Thymus (tissue), 11 donors: ENCODE measurements around the gene SLC2A1. TPM values are rescaled to one million over a fixed set of nuclear protein-coding genes. Genes with fewer than 3 reads are reported as not detected.
A peak's percentile ranks its signal among the peaks of the same experiment; 100 is the strongest.

Source experiments
- DNase-seq, 9 donors: peaks; one replicate each; pipeline ENCODE4 v3.0.0-alpha.2; 2013; ENCODE audit warnings: low spot score in 9 of 9, low read depth in 6 of 9, missing footprints in 1 of 9
- H3K27ac ChIP-seq, 2 donors: one replicate each; pipeline ENCODE4 v1.5.1; 2013; ENCODE audit warnings: control low read depth in 1 of 2, low read depth in 1 of 2, low read length in 1 of 2, mild to moderate bottlenecking in 1 of 2, moderate library complexity in 1 of 2
- H3K27me3 ChIP-seq, 2 donors: one replicate each; pipeline ENCODE4 v1.5.1; 2013; ENCODE audit warnings: low read length in 1 of 2; ENCODE audit not compliant: control insufficient read depth in 2 of 2, insufficient read depth in 1 of 2
- H3K36me3 ChIP-seq, 2 donors: one replicate each; pipeline ENCODE4 v1.5.1; 2013; ENCODE audit warnings: low read length in 1 of 2, mild to moderate bottlenecking in 1 of 2, moderate library complexity in 1 of 2; ENCODE audit not compliant: control insufficient read depth in 2 of 2, insufficient read depth in 2 of 2
- H3K4me1 ChIP-seq, 2 donors: one replicate each; pipeline ENCODE4 v1.5.1; 2013; ENCODE audit warnings: low read length in 2 of 2; ENCODE audit not compliant: control insufficient read depth in 2 of 2, insufficient read depth in 2 of 2
- H3K4me3 ChIP-seq, 2 donors: one replicate each; pipeline ENCODE4 v1.5.1; 2013; ENCODE audit warnings: low read length in 2 of 2, control low read depth in 1 of 2, mild to moderate bottlenecking in 1 of 2
- H3K9me3 ChIP-seq, 2 donors: one replicate each; pipeline ENCODE4 v1.5.1; 2013; ENCODE audit warnings: low read length in 1 of 2, mild to moderate bottlenecking in 1 of 2; ENCODE audit not compliant: control insufficient read depth in 2 of 2, insufficient read depth in 1 of 2
- WGBS: extraction: QIAGEN DNeasy Blood & Tissue Kit; methylation state at CpG from one replicate; pipeline ENCODE4 v1.1.7; 2013; 5-methylcytosine and 5-hydroxymethylcytosine counted together
- polyA plus RNA-seq: library from polyadenylated mRNA; stranded (reverse); fragments of 200-250 nt; gene quantifications from one replicate; pipeline ENCODE4 v1.2.3, GENCODE V29; 2013
- total RNA-seq: library from RNA; stranded (reverse); fragments of 120-200 nt; gene quantifications from one replicate; pipeline ENCODE4 v1.2.4, GENCODE V29; 2013
- donor health status: healthy.

Gene SLC2A1
- total and polyA plus RNA-seq, 2 donors, result 15.9 to 23.7 TPM

- H3K27me3 ChIP-seq, result peaks cover 0 to 27% of the 10 kb centered on the region in 2 donors
- H3K27ac ChIP-seq, result peak overlapping the region; percentile 71 to 88
- DNase-seq, result no peak
- H3K9me3 ChIP-seq, result peaks cover 0 to 3% of the 10 kb centered on the region in 2 donors
- 61% methylated on average over 26 of the region's 26 CpGs for WGBS
- H3K4me3 ChIP-seq, result peak overlapping the region; percentile 73 to 80
- H3K36me3 ChIP-seq, result peaks cover 9 to 24% of the 10 kb centered on the region in 2 donors
- H3K4me1 ChIP-seq, result peaks cover 28 to 70% of the 10 kb centered on the region in 2 donors
These were observed 1.3 kb downstream of the SLC2A1 start for GRCh38 chr1:42957229-42957879.

GRCh38 chr1:42956739-42957138 is 1.9 kb downstream of the SLC2A1 start:
- peaks cover 34 to 71% of the 10 kb centered on the region in 2 donors for H3K4me1 ChIP-seq
- H3K27ac ChIP-seq, result no peak overlapping the region

GRCh38 chr1:42955311-42956063 is 3.2 kb downstream of the SLC2A1 start:
- WGBS, result 89% methylated on average over 16 of the region's 16 CpGs
- no peak for DNase-seq
- Histone ChIP-seq H3K4me1 (peaks cover 38 to 65% of the 10 kb centered on the region in 2 donors), H3K27ac (peak overlapping the region; percentile 15 to 35), H3K27me3 (peaks cover 0 to 16% of the 10 kb centered on the region in 2 donors), H3K4me3 (no peak overlapping the region), H3K36me3 (peaks cover 16 to 30% of the 10 kb centered on the region in 2 donors), H3K9me3 (peaks cover 0 to 5% of the 10 kb centered on the region in 2 donors)

More at GRCh38 chr1:42956739-42957138, 1.9 kb downstream of the SLC2A1 start:
- peaks cover 0 to 5% of the 10 kb centered on the region in 2 donors for H3K9me3 ChIP-seq
- peaks cover 11 to 30% of the 10 kb centered on the region in 2 donors for H3K36me3 ChIP-seq
- peak overlapping the region; percentile 73 to 80 for H3K4me3 ChIP-seq
- 93% methylated on average over 3 of the region's 3 CpGs for WGBS
- DNase-seq, result no peak
- H3K27me3 ChIP-seq, result peaks cover 0 to 26% of the 10 kb centered on the region in 2 donors

- no peak for DNase-seq
- peaks cover 46 to 70% of the 10 kb centered on the region in 2 donors for H3K4me1 ChIP-seq
- peaks cover 16 to 30% of the 10 kb centered on the region in 2 donors for H3K36me3 ChIP-seq
- H3K9me3 ChIP-seq, result peaks cover 0 to 5% of the 10 kb centered on the region in 2 donors
- peak overlapping the region; percentile 77 to 85 for H3K27ac ChIP-seq
- peaks cover 0 to 3% of the 10 kb centered on the region in 2 donors for H3K27me3 ChIP-seq
- WGBS, result 94% methylated on average over 13 of the region's 13 CpGs
- no peak overlapping the region for H3K4me3 ChIP-seq
These were observed 5.2 kb downstream of the SLC2A1 start for GRCh38 chr1:42953182-42954180.

GRCh38 chr1:42952303-42953001 is 6.2 kb downstream of the SLC2A1 start:
- 82% methylated on average over 11 of the region's 11 CpGs for WGBS
- peak in 3 of 9 donors; percentile 68 to 82 (median 68) for DNase-seq
- peaks cover 16 to 34% of the 10 kb centered on the region in 2 donors for H3K36me3 ChIP-seq
- H3K4me3 ChIP-seq, result peak overlapping the region in 1 of 2 donors; percentile 12
- no peaks in the 10 kb centered on the region for H3K27me3 ChIP-seq
- peak overlapping the region; percentile 77 to 85 for H3K27ac ChIP-seq
- peaks cover 0 to 5% of the 10 kb centered on the region in 2 donors for H3K9me3 ChIP-seq
- H3K4me1 ChIP-seq, result peaks cover 43 to 71% of the 10 kb centered on the region in 2 donors

- peaks cover 34 to 64% of the 10 kb centered on the region in 2 donors for H3K4me1 ChIP-seq
- H3K4me3 ChIP-seq, result no peak overlapping the region
- peaks cover 0 to 7% of the 10 kb centered on the region in 2 donors for H3K9me3 ChIP-seq
- 96% methylated on average over 1 of the region's 1 CpG for WGBS
- no peaks in the 10 kb centered on the region for H3K27me3 ChIP-seq
- peak overlapping the region in 1 of 2 donors; percentile 0 for H3K27ac ChIP-seq
- peaks cover 16 to 34% of the 10 kb centered on the region in 2 donors for H3K36me3 ChIP-seq
- no peak for DNase-seq
These were observed 7.1 kb downstream of the SLC2A1 start for GRCh38 chr1:42951588-42951987.

GRCh38 chr1:42950116-42950481 is 8.6 kb downstream of the SLC2A1 start:
- 76% methylated on average over 5 of the region's 5 CpGs for WGBS
- DNase-seq, result no peak
- H3K9me3 ChIP-seq, result peaks cover 0 to 7% of the 10 kb centered on the region in 2 donors
- H3K36me3 ChIP-seq, result peaks cover 16 to 29% of the 10 kb centered on the region in 2 donors
- no peak overlapping the region for H3K4me3 ChIP-seq
- no peaks in the 10 kb centered on the region for H3K27me3 ChIP-seq
- H3K4me1 ChIP-seq, result peaks cover 37 to 68% of the 10 kb centered on the region in 2 donors
- H3K27ac ChIP-seq, result peak overlapping the region; percentile 34 to 47
